Measurements from ENCODE around the gene SYPL2. TPM values are rescaled to one million over a fixed set of nuclear protein-coding genes. Genes with fewer than 3 reads are reported as not detected.

SYPL2 gene
- total and polyA plus RNA-seq, 2 donors (not counting 1 experiment from before 2014, with no cell fraction given) = 1.7 to 1.8 TPM

DNA sequence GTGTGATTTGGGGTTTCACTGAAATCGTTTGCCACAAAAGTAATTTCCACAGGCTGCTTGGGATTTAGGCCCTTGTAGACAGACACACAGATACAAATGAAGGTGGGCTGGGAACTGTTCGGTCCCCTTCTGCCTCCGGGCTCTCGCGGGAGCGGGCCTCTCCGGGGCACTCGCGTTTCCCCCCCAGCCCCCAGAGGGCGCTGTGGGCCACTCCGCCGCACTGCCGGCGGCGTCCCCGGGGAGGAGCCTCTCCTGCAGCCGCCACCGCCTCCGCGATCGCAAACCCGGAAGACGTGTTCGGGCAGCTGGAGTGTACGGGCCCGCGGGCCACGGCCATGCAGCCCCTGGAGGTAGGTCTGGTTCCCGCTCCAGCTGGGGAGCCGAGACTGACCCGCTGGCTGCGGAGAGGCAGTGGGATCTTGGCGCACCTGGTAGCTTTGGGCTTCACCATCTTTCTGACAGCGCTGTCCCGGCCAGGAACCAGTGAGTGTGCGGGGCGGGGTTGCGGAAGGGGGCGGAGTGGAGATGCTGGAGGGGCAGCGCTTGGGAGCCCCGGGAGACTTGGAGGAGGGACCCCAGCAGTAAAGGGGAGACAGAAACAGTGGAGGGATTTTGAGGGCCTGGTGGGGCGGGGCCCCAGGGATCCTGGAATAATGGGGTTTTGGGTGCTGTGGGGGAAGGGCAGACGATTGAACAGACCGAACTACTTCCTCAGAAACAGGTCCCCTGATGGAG, 27.6 kb downstream of the SYPL2 start, which contains the start of gene CYB561D1:
Gene CYB561D1, plus strand, starts transcription at position 290 of the 735 bp plus-strand sequence. Its CDS starts 46 bp downstream, at position 336.
- Histone ChIP-seq H3K4me1 (ENCODE audit: control insufficient read depth, extremely low read depth, insufficient read depth, low read length) (peaks cover 3% of the 10 kb centered on the region), H3K36me3 (ENCODE audit: control insufficient read depth, insufficient read depth, low read length) (peaks cover 11% of the 10 kb centered on the region), H3K4me3 (replicated peaks in 1 of 4; ENCODE audit: control extremely low read depth in 1 of 4, insufficient read depth in 1 of 4, low read depth in 3 of 4, low read length in 4 of 4) (peak within 1 kb of the TSS; percentile 85 to 97 (median 96)), H3K9ac (ENCODE audit: insufficient read depth, low read length) (peak within 1 kb of the TSS; percentile 69), H4K20me1 (ENCODE audit: control insufficient read depth, extremely low read depth, insufficient read depth, low read length) (no peaks in the 10 kb centered on the region), H3K27ac (ENCODE audit: insufficient read depth, low read length) (peak within 1 kb of the TSS; percentile 55), H3K27me3 (ENCODE audit: control insufficient read depth, insufficient read depth, low read length) (no peaks in the 10 kb centered on the region), H3K79me2 (ENCODE audit: control insufficient read depth, insufficient read depth, low read length) (no peaks in the 10 kb centered on the region), H2AFZ (ENCODE audit: low read length) (peak within 1 kb of the TSS; percentile 98), H3K4me2 (ENCODE audit: extremely low read depth, insufficient read depth, low read length) (peak within 1 kb of the TSS; percentile 91), H3K9me3 (ENCODE audit: control insufficient read depth, insufficient read depth, low read depth, low read length) (no peaks in the 10 kb centered on the region)
- TF ChIP-seq, protein P1, sequence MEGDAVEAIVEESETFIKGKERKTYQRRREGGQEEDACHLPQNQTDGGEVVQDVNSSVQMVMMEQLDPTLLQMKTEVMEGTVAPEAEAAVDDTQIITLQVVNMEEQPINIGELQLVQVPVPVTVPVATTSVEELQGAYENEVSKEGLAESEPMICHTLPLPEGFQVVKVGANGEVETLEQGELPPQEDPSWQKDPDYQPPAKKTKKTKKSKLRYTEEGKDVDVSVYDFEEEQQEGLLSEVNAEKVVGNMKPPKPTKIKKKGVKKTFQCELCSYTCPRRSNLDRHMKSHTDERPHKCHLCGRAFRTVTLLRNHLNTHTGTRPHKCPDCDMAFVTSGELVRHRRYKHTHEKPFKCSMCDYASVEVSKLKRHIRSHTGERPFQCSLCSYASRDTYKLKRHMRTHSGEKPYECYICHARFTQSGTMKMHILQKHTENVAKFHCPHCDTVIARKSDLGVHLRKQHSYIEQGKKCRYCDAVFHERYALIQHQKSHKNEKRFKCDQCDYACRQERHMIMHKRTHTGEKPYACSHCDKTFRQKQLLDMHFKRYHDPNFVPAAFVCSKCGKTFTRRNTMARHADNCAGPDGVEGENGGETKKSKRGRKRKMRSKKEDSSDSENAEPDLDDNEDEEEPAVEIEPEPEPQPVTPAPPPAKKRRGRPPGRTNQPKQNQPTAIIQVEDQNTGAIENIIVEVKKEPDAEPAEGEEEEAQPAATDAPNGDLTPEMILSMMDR (conservative IDR thresholded peaks at IDR 0.05 in 1 of 2, IDR thresholded peaks at IDR 0.05 in 1 of 2; ENCODE audit: low read depth in 1 of 2, low read length in 2 of 2) = peak; percentile 71 to 85
- TF ChIP-seq EZH2 (IDR thresholded peaks at IDR 0.05; ENCODE audit: low read length, missing control alignments) = no peak
- peak; percentile 77 to 78 for DNase-seq (ENCODE audit: low read depth in 2 of 2)

DNA sequence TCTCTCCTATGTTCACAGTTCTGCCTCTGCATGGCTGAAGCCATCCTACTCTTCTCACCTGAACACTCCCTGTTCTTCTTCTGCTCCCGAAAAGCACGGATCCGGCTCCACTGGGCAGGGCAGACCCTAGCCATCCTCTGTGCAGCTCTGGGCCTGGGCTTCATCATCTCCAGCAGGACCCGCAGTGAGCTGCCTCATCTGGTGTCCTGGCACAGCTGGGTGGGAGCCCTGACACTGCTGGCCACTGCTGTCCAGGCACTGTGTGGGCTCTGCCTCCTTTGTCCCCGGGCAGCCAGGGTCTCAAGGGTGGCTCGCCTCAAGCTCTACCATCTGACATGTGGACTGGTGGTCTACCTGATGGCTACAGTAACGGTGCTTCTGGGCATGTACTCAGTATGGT, 29.4 kb downstream of the SYPL2 start:
- TF ChIP-seq EZH2 (IDR thresholded peaks at IDR 0.05; ENCODE audit: low read length, missing control alignments) = no peak
- TF ChIP-seq, protein P1 (conservative IDR thresholded peaks at IDR 0.05 in 1 of 2, IDR thresholded peaks at IDR 0.05 in 1 of 2; ENCODE audit: low read depth in 1 of 2, low read length in 2 of 2) = no peak
- no peak overlapping the region for H3K9ac ChIP-seq (ENCODE audit: insufficient read depth, low read length)
- no peak overlapping the region for H2AFZ ChIP-seq (ENCODE audit: low read length)
- peaks cover 6% of the 10 kb centered on the region for H3K4me1 ChIP-seq (ENCODE audit: control insufficient read depth, extremely low read depth, insufficient read depth, low read length)
- no peaks in the 10 kb centered on the region for H4K20me1 ChIP-seq (ENCODE audit: control insufficient read depth, extremely low read depth, insufficient read depth, low read length)
- no peaks in the 10 kb centered on the region for H3K9me3 ChIP-seq (ENCODE audit: control insufficient read depth, insufficient read depth, low read depth, low read length)
- no peaks in the 10 kb centered on the region for H3K79me2 ChIP-seq (ENCODE audit: control insufficient read depth, insufficient read depth, low read length)
- H3K27ac ChIP-seq (ENCODE audit: insufficient read depth, low read length) = no peak overlapping the region
- peaks cover 9% of the 10 kb centered on the region for H3K36me3 ChIP-seq (ENCODE audit: control insufficient read depth, insufficient read depth, low read length)
- H3K27me3 ChIP-seq (ENCODE audit: control insufficient read depth, insufficient read depth, low read length) = no peaks in the 10 kb centered on the region
- H3K4me2 ChIP-seq (ENCODE audit: extremely low read depth, insufficient read depth, low read length) = no peak overlapping the region
- no peak for DNase-seq (ENCODE audit: low read depth in 2 of 2)
- H3K4me3 ChIP-seq (replicated peaks in 1 of 4; ENCODE audit: control extremely low read depth in 1 of 4, insufficient read depth in 1 of 4, low read depth in 3 of 4, low read length in 4 of 4) = no peak overlapping the region

DNA sequence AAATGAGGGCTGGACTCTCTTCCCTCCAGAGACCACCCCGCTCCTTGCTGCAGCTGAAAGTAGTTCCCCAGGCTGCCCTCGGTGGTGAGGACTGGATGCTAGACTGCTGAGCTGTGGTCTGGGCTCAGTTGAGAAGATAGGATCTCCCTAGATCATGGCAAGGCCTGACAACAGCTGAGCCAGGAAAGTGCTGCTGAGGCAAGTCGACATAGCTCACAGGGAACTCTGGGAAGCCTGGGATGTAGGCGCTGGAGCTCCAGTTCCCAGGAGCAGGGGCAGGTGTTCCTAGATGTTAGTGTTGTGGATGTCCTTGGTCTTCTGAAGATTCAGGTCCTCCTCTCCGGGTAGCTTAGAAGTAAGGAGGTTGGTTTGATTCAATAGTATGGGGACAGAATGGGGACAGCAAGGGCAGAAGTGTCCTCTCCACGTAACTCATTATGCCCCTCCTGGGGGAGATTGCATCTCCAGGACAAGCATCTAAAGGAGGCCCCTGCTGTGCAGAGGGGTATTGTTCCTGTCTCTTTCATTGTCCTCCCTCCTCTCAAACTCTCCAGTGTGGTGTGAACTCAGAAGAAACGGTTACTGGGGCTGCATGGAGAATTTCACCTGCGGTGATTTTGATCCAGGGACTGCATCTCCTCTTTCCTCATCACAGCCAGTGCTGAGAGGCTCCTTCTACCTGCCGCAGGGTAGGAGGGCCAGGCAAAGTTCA, 31.3 kb downstream of the SYPL2 start:
- Histone ChIP-seq H2AFZ (ENCODE audit: low read length) (no peak overlapping the region), H3K27me3 (ENCODE audit: control insufficient read depth, insufficient read depth, low read length) (no peaks in the 10 kb centered on the region), H3K4me2 (ENCODE audit: extremely low read depth, insufficient read depth, low read length) (no peak overlapping the region), H3K27ac (ENCODE audit: insufficient read depth, low read length) (no peak overlapping the region), H3K36me3 (ENCODE audit: control insufficient read depth, insufficient read depth, low read length) (peaks cover 5% of the 10 kb centered on the region), H3K4me1 (ENCODE audit: control insufficient read depth, extremely low read depth, insufficient read depth, low read length) (peaks cover 8% of the 10 kb centered on the region), H4K20me1 (ENCODE audit: control insufficient read depth, extremely low read depth, insufficient read depth, low read length) (no peaks in the 10 kb centered on the region), H3K9me3 (ENCODE audit: control insufficient read depth, insufficient read depth, low read depth, low read length) (no peaks in the 10 kb centered on the region), H3K9ac (ENCODE audit: insufficient read depth, low read length) (no peak overlapping the region), H3K4me3 (replicated peaks in 1 of 4; ENCODE audit: control extremely low read depth in 1 of 4, insufficient read depth in 1 of 4, low read depth in 3 of 4, low read length in 4 of 4) (no peak overlapping the region), H3K79me2 (ENCODE audit: control insufficient read depth, insufficient read depth, low read length) (no peaks in the 10 kb centered on the region)
- no peak for DNase-seq (ENCODE audit: low read depth in 2 of 2)
- TF ChIP-seq EZH2 (IDR thresholded peaks at IDR 0.05; ENCODE audit: low read length, missing control alignments) = no peak
- TF ChIP-seq, protein P1 (conservative IDR thresholded peaks at IDR 0.05 in 1 of 2, IDR thresholded peaks at IDR 0.05 in 1 of 2; ENCODE audit: low read depth in 1 of 2, low read length in 2 of 2) = no peak
